ENCODE measurements around the gene GAREM1. TPM values are rescaled to one million over a fixed set of nuclear protein-coding genes. Genes with fewer than 3 reads are reported as not detected.

Gene GAREM1
- total RNA-seq, 4 donors from 2014 or later = 10.8 to 32.5 (median 18.3) TPM

DNA sequence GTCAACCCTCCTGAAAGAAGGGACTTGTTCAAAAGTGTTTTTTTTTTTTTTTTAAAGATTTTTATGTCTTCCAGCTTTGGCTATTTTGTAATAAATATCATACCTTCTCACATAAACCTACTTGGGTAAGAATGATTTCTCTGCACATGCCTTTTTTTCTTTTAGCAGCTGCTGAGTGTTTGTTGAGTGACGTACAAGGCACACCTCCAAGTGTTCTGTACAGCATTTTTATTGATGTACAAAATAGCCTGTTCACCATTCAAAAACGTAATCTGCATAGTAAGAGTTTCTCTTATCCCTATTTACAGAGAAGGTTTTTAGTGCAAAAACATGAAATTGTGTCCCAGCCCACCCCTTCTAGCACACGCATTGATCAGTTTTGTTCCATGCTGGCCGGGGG is 203.2 kb downstream of the GAREM1 start:
- H3K4me1 ChIP-seq = no peaks in the 10 kb centered on the region
- no peak overlapping the region for H3K4me3 ChIP-seq
- H3K27ac ChIP-seq = no peak overlapping the region
- TF ChIP-seq POLR2A (IDR thresholded peaks at IDR 0.05) = no peak
- TF ChIP-seq, protein P1, sequence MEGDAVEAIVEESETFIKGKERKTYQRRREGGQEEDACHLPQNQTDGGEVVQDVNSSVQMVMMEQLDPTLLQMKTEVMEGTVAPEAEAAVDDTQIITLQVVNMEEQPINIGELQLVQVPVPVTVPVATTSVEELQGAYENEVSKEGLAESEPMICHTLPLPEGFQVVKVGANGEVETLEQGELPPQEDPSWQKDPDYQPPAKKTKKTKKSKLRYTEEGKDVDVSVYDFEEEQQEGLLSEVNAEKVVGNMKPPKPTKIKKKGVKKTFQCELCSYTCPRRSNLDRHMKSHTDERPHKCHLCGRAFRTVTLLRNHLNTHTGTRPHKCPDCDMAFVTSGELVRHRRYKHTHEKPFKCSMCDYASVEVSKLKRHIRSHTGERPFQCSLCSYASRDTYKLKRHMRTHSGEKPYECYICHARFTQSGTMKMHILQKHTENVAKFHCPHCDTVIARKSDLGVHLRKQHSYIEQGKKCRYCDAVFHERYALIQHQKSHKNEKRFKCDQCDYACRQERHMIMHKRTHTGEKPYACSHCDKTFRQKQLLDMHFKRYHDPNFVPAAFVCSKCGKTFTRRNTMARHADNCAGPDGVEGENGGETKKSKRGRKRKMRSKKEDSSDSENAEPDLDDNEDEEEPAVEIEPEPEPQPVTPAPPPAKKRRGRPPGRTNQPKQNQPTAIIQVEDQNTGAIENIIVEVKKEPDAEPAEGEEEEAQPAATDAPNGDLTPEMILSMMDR (IDR thresholded peaks at IDR 0.05) = no peak
- WGBS, 2 donors = 87 to 96% methylated on average over 4 of the region's 4 CpGs
- intact Hi-C loops (cut with DNase I) = no loop called here
- no peaks in the 10 kb centered on the region for H3K9me3 ChIP-seq
- DNase-seq = no peak
- no peaks in the 10 kb centered on the region for H3K27me3 ChIP-seq
- H3K36me3 ChIP-seq = peaks cover 0 to 42% (median 0%) of the 10 kb centered on the region in 3 donors

DNA sequence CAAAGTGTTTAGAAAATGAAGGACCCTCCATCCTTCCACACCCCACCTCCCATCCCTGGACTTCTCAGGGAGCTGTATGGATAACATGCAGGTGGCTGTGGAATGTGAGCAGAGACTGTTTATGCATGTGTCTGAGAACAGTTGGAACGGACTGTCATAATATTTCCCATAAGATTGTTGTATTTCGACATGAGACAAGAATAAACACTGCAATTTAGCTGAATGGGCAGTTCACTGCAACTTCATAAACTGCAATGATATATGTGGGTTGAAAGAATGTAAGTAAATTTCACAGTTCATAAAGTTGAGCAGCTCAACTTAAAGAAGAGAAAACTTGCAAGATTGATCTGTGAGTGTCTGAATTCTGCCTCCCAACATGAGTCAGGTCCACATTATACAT is 206.3 kb downstream of the GAREM1 start:
- TF ChIP-seq, protein P1 (IDR thresholded peaks at IDR 0.05) = no peak
- no peak for TF ChIP-seq POLR2A (IDR thresholded peaks at IDR 0.05)
- intact Hi-C loops (cut with DNase I) = no loop called here
- Histone ChIP-seq H3K4me3 (no peak overlapping the region), H3K27me3 (no peaks in the 10 kb centered on the region), H3K9me3 (no peaks in the 10 kb centered on the region), H3K27ac (no peak overlapping the region), H3K4me1 (no peaks in the 10 kb centered on the region), H3K36me3 (peaks cover 0 to 32% (median 0%) of the 10 kb centered on the region in 3 donors)
- DNase-seq = no peak
- WGBS, 2 donors = 56 to 76% methylated on average over 2 of the region's 2 CpGs

DNA sequence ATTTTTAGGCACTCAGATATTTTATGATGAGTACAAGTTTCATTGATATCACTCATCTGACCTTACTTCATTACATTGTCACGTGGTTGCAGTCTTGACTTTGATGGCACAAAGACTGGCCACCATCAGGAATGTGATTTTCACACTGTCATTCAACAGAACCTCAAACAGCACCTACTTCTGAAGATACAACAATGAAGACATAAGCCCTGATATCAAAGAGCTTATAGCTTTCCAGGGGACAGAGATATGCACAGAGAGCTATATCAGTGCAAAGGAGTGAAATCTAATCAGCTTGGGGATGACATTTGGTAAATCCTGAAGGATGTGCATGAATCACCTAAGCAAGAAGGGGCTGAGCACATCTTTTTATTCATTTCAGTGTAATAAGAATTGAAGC is 208.6 kb downstream of the GAREM1 start:
- no peak overlapping the region for H3K27ac ChIP-seq
- DNase-seq = no peak
- 56 to 94% methylated on average over 1 of the region's 1 CpG for WGBS, 2 donors
- H3K4me3 ChIP-seq = no peak overlapping the region
- TF ChIP-seq POLR2A (IDR thresholded peaks at IDR 0.05) = no peak
- TF ChIP-seq, protein P1 (IDR thresholded peaks at IDR 0.05) = no peak
- no peaks in the 10 kb centered on the region for H3K27me3 ChIP-seq
- H3K9me3 ChIP-seq = no peaks in the 10 kb centered on the region
- peaks cover 0 to 9% (median 0%) of the 10 kb centered on the region in 3 donors for H3K36me3 ChIP-seq
- intact Hi-C loops (cut with DNase I) = no loop called here
- no peaks in the 10 kb centered on the region for H3K4me1 ChIP-seq

DNA sequence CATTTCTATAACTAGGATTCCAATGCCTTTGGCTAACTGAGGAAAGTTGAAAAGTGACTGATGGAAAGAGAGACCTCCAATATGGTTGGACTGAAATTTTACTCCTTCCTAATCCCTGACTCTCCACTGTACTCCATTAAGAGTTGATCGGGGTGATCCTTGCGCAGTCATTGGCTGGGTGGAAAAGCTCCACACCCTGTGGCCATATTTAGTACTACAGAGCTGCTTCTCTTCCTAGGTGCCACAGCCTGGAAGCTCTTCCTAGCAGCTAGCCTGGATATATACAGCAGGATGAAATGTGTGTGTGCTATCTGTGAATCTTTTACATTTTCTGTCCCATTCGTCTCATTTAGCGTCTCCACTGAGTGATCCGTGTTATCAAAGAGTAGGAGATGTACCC is 209.7 kb downstream of the GAREM1 start:
- TF ChIP-seq POLR2A (IDR thresholded peaks at IDR 0.05) = no peak
- TF ChIP-seq, protein P1 (IDR thresholded peaks at IDR 0.05) = peak in 1 of 6 experiments; percentile 22
- 95% methylated on average over 5 of the region's 5 CpGs for WGBS, 2 donors
- no peaks in the 10 kb centered on the region for H3K9me3 ChIP-seq
- no peaks in the 10 kb centered on the region for H3K36me3 ChIP-seq
- no peak overlapping the region for H3K27ac ChIP-seq
- no peaks in the 10 kb centered on the region for H3K27me3 ChIP-seq
- H3K4me1 ChIP-seq = no peaks in the 10 kb centered on the region
- no peak overlapping the region for H3K4me3 ChIP-seq
- DNase-seq = no peak
- intact Hi-C loops (cut with DNase I) = no loop called here

DNA sequence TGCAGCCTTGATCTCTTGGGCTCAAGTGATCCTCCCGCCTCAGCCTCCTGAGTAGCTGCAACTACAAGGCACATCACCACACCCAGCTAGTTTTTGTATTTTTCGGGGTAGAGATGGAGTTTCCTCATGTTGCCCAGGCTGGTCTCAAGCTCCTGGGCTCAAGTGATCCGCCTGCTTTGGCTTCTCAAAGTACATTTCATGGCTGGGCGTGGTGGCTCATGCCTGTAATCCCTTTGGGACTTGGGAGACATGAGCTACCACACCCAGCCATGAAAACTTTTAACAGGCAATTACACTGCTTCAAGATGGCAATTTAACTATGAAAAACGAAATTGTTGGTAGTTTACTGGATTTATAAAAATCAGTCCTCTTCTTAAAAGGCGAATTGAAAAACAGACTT is 211.1 kb downstream of the GAREM1 start:
- H3K4me1 ChIP-seq = no peaks in the 10 kb centered on the region
- H3K9me3 ChIP-seq = no peaks in the 10 kb centered on the region
- H3K27me3 ChIP-seq = no peaks in the 10 kb centered on the region
- DNase-seq = no peak
- intact Hi-C loops (cut with DNase I) = no loop called here
- TF ChIP-seq POLR2A (IDR thresholded peaks at IDR 0.05) = no peak
- TF ChIP-seq, protein P1 (IDR thresholded peaks at IDR 0.05) = no peak
- 67 to 70% methylated on average over 5 to 6 of the region's 6 CpGs for WGBS, 2 donors
- no peaks in the 10 kb centered on the region for H3K36me3 ChIP-seq
- H3K27ac ChIP-seq = no peak overlapping the region
- no peak overlapping the region for H3K4me3 ChIP-seq
